Liver (tissue), 9 donors: Measurements from ENCODE around the gene GNB5. TPM values are rescaled to one million over a fixed set of nuclear protein-coding genes. Genes with fewer than 3 reads are reported as not detected.

Experiments
- DNase-seq: peaks from one replicate; pipeline ENCODE4 v3.0.0-alpha.2; 2017; ENCODE audit warnings: low spot score
- H3K27ac ChIP-seq, 2 donors: one replicate each; pipeline ENCODE4 v1.7.0; 2013; ENCODE audit warnings: inconsistent platforms in 2 of 2, low read length in 2 of 2, control low read depth in 1 of 2, low read depth in 1 of 2, mild to moderate bottlenecking in 1 of 2
- H3K27me3 ChIP-seq, 4 donors: one replicate each; pipeline versions ENCODE4 v1.6.1 to v1.7.0; 2013; ENCODE audit warnings: low read length in 3 of 4, inconsistent platforms in 1 of 4, mild to moderate bottlenecking in 1 of 4, moderate library complexity in 1 of 4; ENCODE audit not compliant: control insufficient read depth in 4 of 4, insufficient read depth in 4 of 4
- H3K36me3 ChIP-seq, 4 donors: one replicate each; pipeline versions ENCODE4 v1.6.1 to v1.7.0; 2013; ENCODE audit warnings: low read length in 3 of 4, mild to moderate bottlenecking in 3 of 4, low read depth in 1 of 4, moderate library complexity in 1 of 4; ENCODE audit not compliant: control insufficient read depth in 4 of 4, insufficient read depth in 3 of 4
- H3K4me1 ChIP-seq, 4 donors: one replicate each; pipeline versions ENCODE4 v1.6.1 to v1.7.0; 2013; ENCODE audit warnings: low read length in 3 of 4, mild to moderate bottlenecking in 3 of 4, moderate library complexity in 1 of 4; ENCODE audit not compliant: control insufficient read depth in 4 of 4, insufficient read depth in 4 of 4
- H3K4me3 ChIP-seq, 3 donors: one replicate each; pipeline versions ENCODE4 v1.6.1 to v1.7.0; 2013; ENCODE audit warnings: low read length in 3 of 3, control low read depth in 1 of 3, low read depth in 1 of 3, mild to moderate bottlenecking in 1 of 3
- H3K9ac ChIP-seq, 2 donors: one replicate each; pipeline ENCODE4 v1.7.0; 2013; ENCODE audit warnings: low read length in 2 of 2, mild to moderate bottlenecking in 2 of 2, moderate library complexity in 2 of 2, control low read depth in 1 of 2, low read depth in 1 of 2
- H3K9me3 ChIP-seq, 4 donors: one replicate each; pipeline versions ENCODE4 v1.6.1 to v1.7.0; 2013; ENCODE audit warnings: low read length in 3 of 4; ENCODE audit not compliant: control insufficient read depth in 4 of 4
- ATF3 ChIP-seq: IDR thresholded peaks from 2 replicates; pipeline ENCODE4 v1.6.1; 2016; ENCODE audit warnings: antibody characterized with exemption
- EGR1 ChIP-seq, 2 donors: IDR thresholded peaks; 2 replicates each; pipeline ENCODE4 v1.6.1; 2016 to 2018; ENCODE audit warnings: antibody characterized with exemption in 2 of 2, low read depth in 2 of 2
- FOXA1 ChIP-seq: IDR thresholded peaks from 2 replicates; pipeline ENCODE4 v1.6.1; 2016; ENCODE audit warnings: antibody characterized with exemption
- FOXA2 ChIP-seq: IDR thresholded peaks from 2 replicates; pipeline ENCODE4 v1.6.1; 2016; ENCODE audit warnings: antibody characterized with exemption
- GABPA ChIP-seq, 2 donors: IDR thresholded peaks in 1 of 2; conservative IDR thresholded peaks in 1 of 2; 2 replicates each; pipeline ENCODE4 v1.6.1; 2016; ENCODE audit warnings: antibody characterized with exemption in 2 of 2, mild to moderate bottlenecking in 1 of 2, moderate library complexity in 1 of 2
- HNF4A ChIP-seq, 2 donors: conservative IDR thresholded peaks; 2 replicates each; pipeline ENCODE4 v1.6.1; 2016; ENCODE audit warnings: antibody characterized with exemption in 2 of 2, mild to moderate bottlenecking in 2 of 2
- HNF4G ChIP-seq: IDR thresholded peaks from 2 replicates; pipeline ENCODE4 v1.6.1; 2016; ENCODE audit warnings: antibody characterized with exemption
- JUND ChIP-seq, 2 donors: IDR thresholded peaks; 2 replicates each; pipeline ENCODE4 v1.6.1; 2016; ENCODE audit warnings: antibody characterized with exemption in 2 of 2
- NR2F2 ChIP-seq: IDR thresholded peaks from 2 replicates; pipeline ENCODE4 v1.6.1; 2016; ENCODE audit warnings: antibody characterized with exemption
- RAD21 ChIP-seq, 2 donors: IDR thresholded peaks; 2 replicates each; pipeline ENCODE4 v1.6.1; 2016; ENCODE audit warnings: antibody characterized with exemption in 2 of 2, mild to moderate bottlenecking in 2 of 2
- RXRA ChIP-seq, 2 donors: IDR thresholded peaks; 2 replicates each; pipeline ENCODE4 v1.6.1; 2017 to 2018; ENCODE audit warnings: antibody characterized with exemption in 2 of 2, mild to moderate bottlenecking in 1 of 2
- SP1 ChIP-seq: IDR thresholded peaks from 2 replicates; pipeline ENCODE4 v1.6.1; 2018; ENCODE audit warnings: antibody characterized with exemption, mild to moderate bottlenecking
- TAF1 ChIP-seq: conservative IDR thresholded peaks from 2 replicates; pipeline ENCODE4 v1.6.1; 2016; ENCODE audit warnings: antibody characterized with exemption, mild to moderate bottlenecking
- YY1 ChIP-seq: IDR thresholded peaks from 2 replicates; pipeline ENCODE4 v1.6.1; 2016; ENCODE audit warnings: antibody characterized with exemption, mild to moderate bottlenecking
- ZBTB33 ChIP-seq: IDR thresholded peaks from 2 replicates; pipeline ENCODE4 v1.6.1; 2016; ENCODE audit warnings: antibody characterized with exemption
- WGBS: extraction: QIAGEN DNeasy Blood & Tissue Kit; methylation state at CpG from one replicate; pipeline ENCODE4 v1.1.7; 2013; 5-methylcytosine and 5-hydroxymethylcytosine counted together
- polyA plus RNA-seq, 2 donors: library from polyadenylated mRNA; stranded (reverse) in 1 of 2; unstranded in 1 of 2; fragments of 200-250 nt in 1 of 2; fragments of >200 nt in 1 of 2; fragmentation: Nextera tagmentation in 1 of 2; extraction: Ambion mirVana in 1 of 2; gene quantifications; one replicate each; pipeline versions ENCODE4 v1.2.1 to v1.2.3, GENCODE V29; 2013 to 2015
- total RNA-seq, 2 donors: library from RNA; depleted of rRNA; stranded (reverse); fragments of >200 nt; gene quantifications; one replicate each; pipeline ENCODE4 v1.2.3, GENCODE V29; 2014
- TF ChIP-seq, protein P1 (sequence below): IDR thresholded peaks from 2 replicates; pipeline ENCODE4 v1.6.1; 2016; ENCODE audit warnings: antibody characterized with exemption
- TF ChIP-seq, protein P2 (sequence below): fragments of 150-350 bp; IDR thresholded peaks from 2 replicates; pipeline ENCODE4 v1.5.1; 2017; ENCODE audit warnings: improper control_type of control experiment, low read depth, low read length; ENCODE audit not compliant: missing input control
- TF ChIP-seq, protein P3 (sequence below): IDR thresholded peaks from 2 replicates; pipeline ENCODE4 v1.6.1; 2016; ENCODE audit warnings: antibody characterized with exemption, mild to moderate bottlenecking
- donor health status: healthy.
- donor health status: healthy.
- donor health status: healthy.
- donor health status: healthy.
- donor health status: healthy.

The GNB5 gene
- total and polyA plus RNA-seq, 4 donors: 13.7 to 19.2 (median 15.7) TPM

GRCh38 chr15:52184721-52185120 is 6.5 kb downstream of the GNB5 start:
- Histone ChIP-seq H3K27ac (no peak overlapping the region), H3K4me3 (no peak overlapping the region), H3K36me3 (no peaks in the 10 kb centered on the region), H3K9ac (no peak overlapping the region), H3K4me1 (peaks cover 6 to 19% (median 7%) of the 10 kb centered on the region in 4 donors), H3K9me3 (no peaks in the 10 kb centered on the region), H3K27me3 (no peaks in the 10 kb centered on the region)
- DNase-seq: no peak
- WGBS: 27% methylated on average over 5 of the region's 5 CpGs
- TF ChIP-seq FOXA1 (peak; percentile 33), HNF4G (no peak), HNF4A (conservative IDR thresholded peaks at IDR 0.05) (peak; percentile 32 to 62), RAD21 (IDR thresholded peaks at IDR 0.05) (no peak), NR2F2 (peak; percentile 24), ATF3 (no peak), YY1 (peak; percentile 54), JUND (IDR thresholded peaks at IDR 0.05) (peak in 1 of 2 donors; percentile 30), ZBTB33 (no peak), TAF1 (no peak), EGR1 (IDR thresholded peaks at IDR 0.05; ENCODE audit: low read depth in 2 of 2) (peak in 1 of 2 donors; percentile 33), SP1 (peak; percentile 75), GABPA (IDR thresholded peaks at IDR 0.05 in 1 of 2, conservative IDR thresholded peaks at IDR 0.05 in 1 of 2) (no peak), RXRA (IDR thresholded peaks at IDR 0.05) (peak in 1 of 2 donors; percentile 68), FOXA2 (no peak)
- TF ChIP-seq, protein P1, sequence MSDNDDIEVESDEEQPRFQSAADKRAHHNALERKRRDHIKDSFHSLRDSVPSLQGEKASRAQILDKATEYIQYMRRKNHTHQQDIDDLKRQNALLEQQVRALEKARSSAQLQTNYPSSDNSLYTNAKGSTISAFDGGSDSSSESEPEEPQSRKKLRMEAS: peak; percentile 20
- TF ChIP-seq, protein P2, sequence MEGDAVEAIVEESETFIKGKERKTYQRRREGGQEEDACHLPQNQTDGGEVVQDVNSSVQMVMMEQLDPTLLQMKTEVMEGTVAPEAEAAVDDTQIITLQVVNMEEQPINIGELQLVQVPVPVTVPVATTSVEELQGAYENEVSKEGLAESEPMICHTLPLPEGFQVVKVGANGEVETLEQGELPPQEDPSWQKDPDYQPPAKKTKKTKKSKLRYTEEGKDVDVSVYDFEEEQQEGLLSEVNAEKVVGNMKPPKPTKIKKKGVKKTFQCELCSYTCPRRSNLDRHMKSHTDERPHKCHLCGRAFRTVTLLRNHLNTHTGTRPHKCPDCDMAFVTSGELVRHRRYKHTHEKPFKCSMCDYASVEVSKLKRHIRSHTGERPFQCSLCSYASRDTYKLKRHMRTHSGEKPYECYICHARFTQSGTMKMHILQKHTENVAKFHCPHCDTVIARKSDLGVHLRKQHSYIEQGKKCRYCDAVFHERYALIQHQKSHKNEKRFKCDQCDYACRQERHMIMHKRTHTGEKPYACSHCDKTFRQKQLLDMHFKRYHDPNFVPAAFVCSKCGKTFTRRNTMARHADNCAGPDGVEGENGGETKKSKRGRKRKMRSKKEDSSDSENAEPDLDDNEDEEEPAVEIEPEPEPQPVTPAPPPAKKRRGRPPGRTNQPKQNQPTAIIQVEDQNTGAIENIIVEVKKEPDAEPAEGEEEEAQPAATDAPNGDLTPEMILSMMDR: no peak
- TF ChIP-seq, protein P3, sequence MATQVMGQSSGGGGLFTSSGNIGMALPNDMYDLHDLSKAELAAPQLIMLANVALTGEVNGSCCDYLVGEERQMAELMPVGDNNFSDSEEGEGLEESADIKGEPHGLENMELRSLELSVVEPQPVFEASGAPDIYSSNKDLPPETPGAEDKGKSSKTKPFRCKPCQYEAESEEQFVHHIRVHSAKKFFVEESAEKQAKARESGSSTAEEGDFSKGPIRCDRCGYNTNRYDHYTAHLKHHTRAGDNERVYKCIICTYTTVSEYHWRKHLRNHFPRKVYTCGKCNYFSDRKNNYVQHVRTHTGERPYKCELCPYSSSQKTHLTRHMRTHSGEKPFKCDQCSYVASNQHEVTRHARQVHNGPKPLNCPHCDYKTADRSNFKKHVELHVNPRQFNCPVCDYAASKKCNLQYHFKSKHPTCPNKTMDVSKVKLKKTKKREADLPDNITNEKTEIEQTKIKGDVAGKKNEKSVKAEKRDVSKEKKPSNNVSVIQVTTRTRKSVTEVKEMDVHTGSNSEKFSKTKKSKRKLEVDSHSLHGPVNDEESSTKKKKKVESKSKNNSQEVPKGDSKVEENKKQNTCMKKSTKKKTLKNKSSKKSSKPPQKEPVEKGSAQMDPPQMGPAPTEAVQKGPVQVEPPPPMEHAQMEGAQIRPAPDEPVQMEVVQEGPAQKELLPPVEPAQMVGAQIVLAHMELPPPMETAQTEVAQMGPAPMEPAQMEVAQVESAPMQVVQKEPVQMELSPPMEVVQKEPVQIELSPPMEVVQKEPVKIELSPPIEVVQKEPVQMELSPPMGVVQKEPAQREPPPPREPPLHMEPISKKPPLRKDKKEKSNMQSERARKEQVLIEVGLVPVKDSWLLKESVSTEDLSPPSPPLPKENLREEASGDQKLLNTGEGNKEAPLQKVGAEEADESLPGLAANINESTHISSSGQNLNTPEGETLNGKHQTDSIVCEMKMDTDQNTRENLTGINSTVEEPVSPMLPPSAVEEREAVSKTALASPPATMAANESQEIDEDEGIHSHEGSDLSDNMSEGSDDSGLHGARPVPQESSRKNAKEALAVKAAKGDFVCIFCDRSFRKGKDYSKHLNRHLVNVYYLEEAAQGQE: peak; percentile 35
